CD4-positive, alpha-beta T cell (primary cell): Measurements from ENCODE around the gene CDK5RAP2. TPM values are rescaled to one million over a fixed set of nuclear protein-coding genes. Genes with fewer than 3 reads are reported as not detected.

Experiments used
- ATAC-seq: fragments of 200-7000 bp; cut with Tn5 transposase; one replicate; pipeline ENCODE4 v1.10.0; 2022; ENCODE audit warnings: mild to moderate bottlenecking; ENCODE audit not compliant: poor library complexity
- CTCF ChIA-PET: fragments of 350-600 bp; sonication (Branson Sonifier 250); formaldehyde crosslinking; loops from one replicate; lab custom pipeline; 2021; ENCODE audit warnings: antibody characterized with exemption, inconsistent platforms; lab: Charles Lee
- POLR2A ChIA-PET: fragments of 350-600 bp; sonication (Branson Sonifier 250); formaldehyde crosslinking; loops from one replicate; lab custom pipeline; 2021; ENCODE audit warnings: antibody characterized with exemption, inconsistent platforms; lab: Charles Lee
- DNase-seq, 14 experiments: peaks; one replicate each; pipeline ENCODE4 v3.0.0-alpha.2; 2013 to 2020; ENCODE audit warnings: mixed read lengths in 2 of 14
- H3K27ac ChIP-seq, 2 donors: one replicate each; pipeline versions ENCODE4 v1.5.1 to v1.7.0; 2013; ENCODE audit warnings: low read length in 2 of 2, low read depth in 1 of 2, mild to moderate bottlenecking in 1 of 2
- H3K27me3 ChIP-seq, 2 experiments: 1 replicate in 1 of 2; 2 replicates in 1 of 2; pipeline versions ENCODE4 v1.6.1 to v1.7.0; 2013; ENCODE audit warnings: low read length in 2 of 2, control low read depth in 1 of 2, mild to moderate bottlenecking in 1 of 2, moderate library complexity in 1 of 2; ENCODE audit not compliant: insufficient read depth in 2 of 2, control insufficient read depth in 1 of 2
- H3K36me3 ChIP-seq: one replicate; pipeline ENCODE4 v1.6.1; 2013; ENCODE audit warnings: low read length, control low read depth; ENCODE audit not compliant: insufficient read depth
- H3K4me1 ChIP-seq: one replicate; pipeline ENCODE4 v1.6.1; 2013; ENCODE audit warnings: low read length, control low read depth; ENCODE audit not compliant: insufficient read depth
- H3K4me3 ChIP-seq: one replicate; pipeline ENCODE4 v1.5.1; 2013; ENCODE audit warnings: mild to moderate bottlenecking, low read length, moderate library complexity
- H3K9me3 ChIP-seq, 2 experiments: 1 replicate in 1 of 2; 2 replicates in 1 of 2; pipeline versions ENCODE4 v1.6.1 to v1.7.0; 2013; ENCODE audit warnings: low read length in 2 of 2, mild to moderate bottlenecking in 2 of 2, control low read depth in 1 of 2, moderate library complexity in 1 of 2; ENCODE audit not compliant: control insufficient read depth in 1 of 2, insufficient read depth in 1 of 2
- H3K27ac Mint-ChIP-seq: one replicate; pipeline ENCODE4 v1.8.0; 2020; ENCODE audit warnings: mixed read lengths
- H3K27me3 Mint-ChIP-seq: one replicate; pipeline ENCODE4 v1.8.0; 2021; ENCODE audit warnings: mixed read lengths
- H3K36me3 Mint-ChIP-seq: one replicate; pipeline ENCODE4 v1.8.0; 2021; ENCODE audit warnings: low read depth, mixed read lengths
- H3K4me1 Mint-ChIP-seq: one replicate; pipeline ENCODE4 v1.8.0; 2021; ENCODE audit warnings: low read depth, mixed read lengths
- H3K4me3 Mint-ChIP-seq: one replicate; pipeline ENCODE4 v1.8.0; 2020; ENCODE audit warnings: mild to moderate bottlenecking, mixed read lengths
- H3K9me3 Mint-ChIP-seq: one replicate; pipeline ENCODE4 v1.8.0; 2020; ENCODE audit warnings: mixed read lengths
- intact Hi-C, 2 experiments: fragments of 100-400 bp; cut with DNase I in 1 of 2; cut with micrococcal nuclease in 1 of 2; formaldehyde crosslinking; loops; one replicate each; pipeline versions ENCODE4 v1.15.1 to v1.9.0; 2023 to 2025; cut with DNase I, micrococcal nuclease
- total RNA-seq, 174 experiments: library from RNA in 2 of 174; stranded (reverse) in 2 of 174; gene quantifications; one replicate each; pipeline ENCODE4 v1.2.3 and lab custom pipeline; 2021 to 2026
- TF ChIP-seq, protein P1 (sequence below): fragments of 200-600 bp; IDR thresholded peaks from one replicate; pipeline ENCODE4 v1.8.0; 2022; ENCODE audit warnings: antibody characterized with exemption, mild to moderate bottlenecking

CDK5RAP2 gene
- total RNA-seq, 2 experiments from 2014 or later: 55.0 to 56.0 TPM

DNA sequence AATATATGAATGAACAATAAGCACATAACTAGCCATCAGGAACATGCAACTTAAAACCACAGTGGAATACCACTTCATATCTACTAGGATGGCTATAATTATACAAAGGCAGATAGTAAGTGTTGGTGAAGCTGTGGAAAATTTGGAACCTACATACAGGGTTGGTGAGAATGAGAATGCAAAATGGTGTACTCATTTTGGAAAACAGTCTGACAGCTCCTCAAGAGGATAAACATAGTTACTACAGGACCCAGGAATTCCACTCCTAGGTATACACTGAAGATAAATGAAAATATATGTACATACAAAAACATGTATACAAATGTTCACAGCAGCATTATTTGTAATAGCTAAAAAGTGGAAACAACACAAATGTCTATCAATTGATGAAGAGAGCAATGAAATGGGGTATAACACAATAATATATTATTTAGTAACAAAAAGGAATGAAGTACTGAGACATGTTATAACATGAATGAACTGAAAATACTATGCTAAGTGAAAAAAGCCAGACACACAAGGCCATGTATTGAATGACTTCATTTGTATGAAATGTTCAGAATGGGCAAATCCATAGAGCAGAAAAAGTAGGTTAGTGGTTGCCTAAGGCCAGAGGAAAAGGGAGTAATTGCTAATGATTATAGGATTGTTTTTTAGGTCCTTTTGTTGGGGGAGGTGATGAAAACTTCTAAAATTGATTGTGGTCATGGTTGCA lies 31.2 kb upstream of the CDK5RAP2 start:
- H3K27me3 Mint-ChIP-seq: no peaks in the 10 kb centered on the region
- no peaks in the 10 kb centered on the region for H3K4me1 ChIP-seq
- H3K36me3 Mint-ChIP-seq: peaks cover 36% of the 10 kb centered on the region
- ChIA-PET POLR2A (interaction anchor here (0.6 kb wide), 1 partner anchor 189 kb away, joined by 3 read pairs; no protein-coding TSS in a partner anchor), CTCF (no interaction called here)
- H3K9me3 Mint-ChIP-seq: no peaks in the 10 kb centered on the region
- no peak overlapping the region for H3K4me3 ChIP-seq
- H3K27ac ChIP-seq: no peak overlapping the region
- DNase-seq (no peak), ATAC-seq (no peak)
- TF ChIP-seq, protein P1, sequence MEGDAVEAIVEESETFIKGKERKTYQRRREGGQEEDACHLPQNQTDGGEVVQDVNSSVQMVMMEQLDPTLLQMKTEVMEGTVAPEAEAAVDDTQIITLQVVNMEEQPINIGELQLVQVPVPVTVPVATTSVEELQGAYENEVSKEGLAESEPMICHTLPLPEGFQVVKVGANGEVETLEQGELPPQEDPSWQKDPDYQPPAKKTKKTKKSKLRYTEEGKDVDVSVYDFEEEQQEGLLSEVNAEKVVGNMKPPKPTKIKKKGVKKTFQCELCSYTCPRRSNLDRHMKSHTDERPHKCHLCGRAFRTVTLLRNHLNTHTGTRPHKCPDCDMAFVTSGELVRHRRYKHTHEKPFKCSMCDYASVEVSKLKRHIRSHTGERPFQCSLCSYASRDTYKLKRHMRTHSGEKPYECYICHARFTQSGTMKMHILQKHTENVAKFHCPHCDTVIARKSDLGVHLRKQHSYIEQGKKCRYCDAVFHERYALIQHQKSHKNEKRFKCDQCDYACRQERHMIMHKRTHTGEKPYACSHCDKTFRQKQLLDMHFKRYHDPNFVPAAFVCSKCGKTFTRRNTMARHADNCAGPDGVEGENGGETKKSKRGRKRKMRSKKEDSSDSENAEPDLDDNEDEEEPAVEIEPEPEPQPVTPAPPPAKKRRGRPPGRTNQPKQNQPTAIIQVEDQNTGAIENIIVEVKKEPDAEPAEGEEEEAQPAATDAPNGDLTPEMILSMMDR: no peak
- H3K27me3 ChIP-seq: no peaks in the 10 kb centered on the region
- no peaks in the 10 kb centered on the region for H3K9me3 ChIP-seq
- no peak overlapping the region for H3K4me3 Mint-ChIP-seq
- no peak overlapping the region for H3K27ac Mint-ChIP-seq
- no peaks in the 10 kb centered on the region for H3K4me1 Mint-ChIP-seq
- intact Hi-C loops: no loop called here
- H3K36me3 ChIP-seq: peaks cover 23% of the 10 kb centered on the region

DNA sequence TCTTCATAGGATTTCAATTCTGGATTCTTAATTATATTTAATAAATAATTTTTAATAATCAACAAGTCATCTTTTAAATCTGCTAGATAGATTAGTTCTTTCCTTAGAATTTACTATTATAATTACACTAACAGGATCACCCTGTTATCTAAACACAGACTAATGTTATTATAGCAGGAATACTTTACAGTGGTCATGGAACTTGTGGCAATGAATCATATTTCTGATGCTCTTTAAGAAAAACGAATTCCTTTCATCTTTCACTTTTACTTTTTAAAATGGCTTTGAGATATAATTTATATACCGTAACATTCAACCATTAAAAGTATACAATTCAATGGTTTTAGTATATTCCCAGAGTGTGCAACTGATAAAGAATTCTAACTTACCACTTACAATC lies 29.7 kb upstream of the CDK5RAP2 start:
- H3K27me3 ChIP-seq: no peaks in the 10 kb centered on the region
- intact Hi-C loops: no loop called here
- H3K9me3 ChIP-seq: no peaks in the 10 kb centered on the region
- Mint-ChIP-seq H3K27ac (no peak overlapping the region), H3K27me3 (no peaks in the 10 kb centered on the region), H3K4me3 (no peak overlapping the region), H3K9me3 (no peaks in the 10 kb centered on the region), H3K4me1 (no peaks in the 10 kb centered on the region), H3K36me3 (peaks cover 48% of the 10 kb centered on the region)
- H3K27ac ChIP-seq: no peak overlapping the region
- ChIA-PET POLR2A (no interaction called here), CTCF (interaction anchor here (1.4 kb wide), 1 partner anchor 10 kb away, joined by 5 read pairs; no protein-coding TSS in a partner anchor)
- H3K4me1 ChIP-seq: no peaks in the 10 kb centered on the region
- H3K36me3 ChIP-seq: peaks cover 23% of the 10 kb centered on the region
- TF ChIP-seq, protein P1: no peak
- no peak for ATAC-seq
- H3K4me3 ChIP-seq: no peak overlapping the region
- DNase-seq: no peak

DNA sequence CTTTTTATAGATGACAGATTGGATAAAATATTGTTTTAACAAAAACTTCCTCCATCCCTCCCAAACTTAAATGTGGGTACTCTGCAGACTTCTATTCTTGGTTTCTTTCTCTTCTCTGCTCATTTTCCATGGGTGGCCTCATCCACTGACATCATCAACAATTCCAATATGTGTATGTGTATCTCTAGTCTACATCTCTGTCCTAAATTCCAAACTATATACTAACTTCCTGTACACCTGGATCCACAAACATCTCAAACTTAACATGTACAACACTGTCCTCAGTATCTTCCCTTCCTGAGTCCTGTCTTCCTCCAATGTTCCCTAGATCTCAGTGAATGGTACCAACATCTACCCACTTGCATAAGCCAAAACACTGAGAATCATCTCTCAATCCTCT lies 28.5 kb upstream of the CDK5RAP2 start:
- Mint-ChIP-seq H3K4me1 (no peaks in the 10 kb centered on the region), H3K36me3 (peaks cover 54% of the 10 kb centered on the region), H3K4me3 (no peak overlapping the region), H3K9me3 (no peaks in the 10 kb centered on the region), H3K27ac (no peak overlapping the region), H3K27me3 (no peaks in the 10 kb centered on the region)
- no peak for DNase-seq
- POLR2A ChIA-PET: no interaction called here
- CTCF ChIA-PET: interaction anchor here (1.4 kb wide), 1 partner anchor 11 kb away, joined by 5 read pairs; no protein-coding TSS in a partner anchor
- Histone ChIP-seq H3K27ac (no peak overlapping the region), H3K36me3 (peaks cover 27% of the 10 kb centered on the region), H3K27me3 (no peaks in the 10 kb centered on the region), H3K4me3 (no peak overlapping the region), H3K9me3 (no peaks in the 10 kb centered on the region), H3K4me1 (no peaks in the 10 kb centered on the region)
- no peak for ATAC-seq
- TF ChIP-seq, protein P1: no peak
- intact Hi-C loops: no loop called here
